H9 (cell line): ENCODE results near the gene AFF2. TPM values are rescaled to one million over a fixed set of nuclear protein-coding genes. Genes with fewer than 3 reads are reported as not detected.

Experiments used
- DNase-seq: peaks from one replicate; pipeline ENCODE4 v3.0.0-alpha.2; 2017
- H2AFZ ChIP-seq: one replicate; pipeline ENCODE4 v1.6.1; 2013; ENCODE audit warnings: mild to moderate bottlenecking, low read length, control low read depth, moderate library complexity
- H2AK5ac ChIP-seq: 2 replicates; pipeline ENCODE4 v1.6.1; 2013; ENCODE audit warnings: low read length, control low read depth, mixed read lengths; ENCODE audit not compliant: insufficient read length
- H2BK120ac ChIP-seq: one replicate; pipeline ENCODE4 v1.6.1; 2013; ENCODE audit warnings: low read depth, mild to moderate bottlenecking, low read length, control low read depth, inconsistent platforms; ENCODE audit not compliant: poor library complexity, severe bottlenecking
- H2BK12ac ChIP-seq: 2 replicates; pipeline ENCODE4 v1.6.1; 2013; ENCODE audit warnings: low read length, control low read depth, mixed read lengths, low read depth; ENCODE audit not compliant: insufficient read length
- H2BK15ac ChIP-seq: 2 replicates; pipeline ENCODE4 v1.6.1; 2013; ENCODE audit warnings: low read depth, low read length, control low read depth
- H2BK20ac ChIP-seq: one replicate; pipeline ENCODE4 v1.6.1; 2013; ENCODE audit warnings: low read depth, mild to moderate bottlenecking, low read length, control low read depth, inconsistent platforms; ENCODE audit not compliant: poor library complexity, severe bottlenecking
- H2BK5ac ChIP-seq: 2 replicates; pipeline ENCODE4 v1.6.1; 2013; ENCODE audit warnings: low read length, control low read depth, mixed read lengths; ENCODE audit not compliant: insufficient read length
- H3K14ac ChIP-seq: 2 replicates; pipeline ENCODE4 v1.6.1; 2013; ENCODE audit warnings: low read length, control low read depth; ENCODE audit not compliant: insufficient read depth
- H3K18ac ChIP-seq: 2 replicates; pipeline ENCODE4 v1.6.1; 2013; ENCODE audit warnings: low read depth, mild to moderate bottlenecking, mixed read lengths, low read length, control low read depth; ENCODE audit not compliant: insufficient read length
- H3K23ac ChIP-seq: 2 replicates; pipeline ENCODE4 v1.6.1; 2013; ENCODE audit warnings: low read length, control low read depth, mixed read lengths, low read depth; ENCODE audit not compliant: insufficient read length
- H3K23me2 ChIP-seq: 2 replicates; pipeline ENCODE4 v1.6.1; 2013; ENCODE audit warnings: low read depth, mild to moderate bottlenecking, mixed read lengths, low read length, control low read depth; ENCODE audit not compliant: insufficient read length, poor library complexity, severe bottlenecking
- H3K27ac ChIP-seq: 2 replicates; pipeline ENCODE4 v1.5.1; 2013; ENCODE audit warnings: low read length, control low read depth, mixed read lengths, low read depth; ENCODE audit not compliant: insufficient read length
- H3K27me3 ChIP-seq: 2 replicates; pipeline ENCODE4 v1.6.1; 2013; ENCODE audit warnings: low read length, control low read depth, inconsistent platforms; ENCODE audit not compliant: insufficient read depth
- H3K4ac ChIP-seq: 2 replicates; pipeline ENCODE4 v1.6.1; 2013; ENCODE audit warnings: low read depth, mild to moderate bottlenecking, control low read depth, inconsistent platforms, low read length, moderate library complexity
- H3K4me1 ChIP-seq: 2 replicates; pipeline ENCODE4 v1.6.1; 2013; ENCODE audit warnings: low read length, control low read depth, inconsistent platforms; ENCODE audit not compliant: insufficient read depth
- H3K4me2 ChIP-seq: 2 replicates; pipeline ENCODE4 v1.6.1; 2013; ENCODE audit warnings: low read length, control low read depth, mixed read lengths; ENCODE audit not compliant: insufficient read length, insufficient read depth
- H3K56ac ChIP-seq: 2 replicates; pipeline ENCODE4 v1.6.1; 2013; ENCODE audit warnings: low read depth, mild to moderate bottlenecking, mixed read lengths, low read length, control low read depth; ENCODE audit not compliant: insufficient read length
- H3K79me1 ChIP-seq: 2 replicates; pipeline ENCODE4 v1.6.1; 2013; ENCODE audit warnings: low read depth, mild to moderate bottlenecking, moderate library complexity, low read length, control low read depth, inconsistent platforms; ENCODE audit not compliant: insufficient read depth, poor library complexity, severe bottlenecking
- H3K79me2 ChIP-seq: 2 replicates; pipeline ENCODE4 v1.6.1; 2013; ENCODE audit warnings: low read length, control low read depth, inconsistent platforms; ENCODE audit not compliant: insufficient read depth
- H3K9ac ChIP-seq: 2 replicates; pipeline ENCODE4 v1.6.1; 2013; ENCODE audit warnings: low read length, control low read depth, mixed read lengths; ENCODE audit not compliant: insufficient read length; ENCODE audit errors: extremely low read depth
- H3K9me3 ChIP-seq: one replicate; pipeline ENCODE4 v1.6.1; 2013; ENCODE audit warnings: low read depth, low read length, inconsistent platforms; ENCODE audit not compliant: control insufficient read depth
- H3T11ph ChIP-seq: one replicate; pipeline ENCODE4 v1.6.1; 2013; ENCODE audit warnings: mild to moderate bottlenecking, low read length, control low read depth, inconsistent platforms
- H4K20me1 ChIP-seq: one replicate; pipeline ENCODE4 v1.6.1; 2013; ENCODE audit not compliant: control insufficient read depth, insufficient read length, insufficient read depth
- H4K5ac ChIP-seq: 2 replicates; pipeline ENCODE4 v1.6.1; 2013; ENCODE audit warnings: low read depth, mild to moderate bottlenecking, mixed read lengths, low read length, control low read depth; ENCODE audit not compliant: insufficient read length
- H4K8ac ChIP-seq: replicated peaks from 2 replicates; pipeline ENCODE4 v1.6.1; 2013; ENCODE audit warnings: low read length, control low read depth, mixed read lengths, low read depth; ENCODE audit not compliant: insufficient read length
- H4K91ac ChIP-seq: 2 replicates; pipeline ENCODE4 v1.6.1; 2013; ENCODE audit warnings: low read depth, mild to moderate bottlenecking, moderate library complexity, mixed read lengths, low read length, control low read depth; ENCODE audit not compliant: insufficient read length
- H3K27ac Mint-ChIP-seq, 3 experiments: 2 replicates in 2 of 3; 3 replicates in 1 of 3; pipeline ENCODE4 v1.8.0; 2020 to 2021; ENCODE audit warnings: mixed read lengths in 3 of 3, mild to moderate bottlenecking in 1 of 3, moderate library complexity in 1 of 3
- H3K27me3 Mint-ChIP-seq: 2 replicates; pipeline ENCODE4 v1.8.0; 2021; ENCODE audit warnings: low read depth, mild to moderate bottlenecking, moderate library complexity, mixed read lengths
- H3K36me3 Mint-ChIP-seq, 3 experiments: 2 replicates in 2 of 3; 3 replicates in 1 of 3; pipeline ENCODE4 v1.8.0; 2020 to 2021; ENCODE audit warnings: low read depth in 3 of 3, mixed read lengths in 3 of 3; ENCODE audit not compliant: insufficient read depth in 1 of 3
- H3K4me1 Mint-ChIP-seq, 2 experiments: 2 replicates each; pipeline ENCODE4 v1.8.0; 2020; ENCODE audit warnings: mixed read lengths in 2 of 2
- H3K4me3 Mint-ChIP-seq, 2 experiments: 2 replicates in 1 of 2; 3 replicates in 1 of 2; pipeline ENCODE4 v1.8.0; 2020 to 2021; ENCODE audit warnings: mild to moderate bottlenecking in 2 of 2, mixed read lengths in 2 of 2, moderate library complexity in 1 of 2
- H3K9me3 Mint-ChIP-seq, 2 experiments: 2 replicates in 1 of 2; 3 replicates in 1 of 2; pipeline ENCODE4 v1.8.0; 2020; ENCODE audit warnings: mild to moderate bottlenecking in 2 of 2, mixed read lengths in 2 of 2, moderate library complexity in 1 of 2
- CTCF ChIP-seq: fragments of 200-600 bp; sonication (generic); conservative IDR thresholded peaks from 3 replicates; pipeline ENCODE4 v1.8.0; 2021; ENCODE audit warnings: antibody characterized with exemption, mild to moderate bottlenecking
- WGBS: extraction: QIAGEN DNeasy Blood & Tissue Kit; methylation state at CpG from one replicate; pipeline ENCODE4 v1.1.7; 2013; ENCODE audit warnings: missing lambda C conversion rate, low lambda C conversion rate, mixed read lengths; ENCODE audit not compliant: insufficient read length; ENCODE audit errors: extremely low coverage; 5-methylcytosine and 5-hydroxymethylcytosine counted together
- total RNA-seq: library from RNA; stranded (reverse); gene quantifications from 2 replicates; pipeline ENCODE4 v1.2.1, GENCODE V29; 2021

The AFF2 gene
- total RNA-seq, 1 experiment from 2014 or later = 14.6 TPM

DNA sequence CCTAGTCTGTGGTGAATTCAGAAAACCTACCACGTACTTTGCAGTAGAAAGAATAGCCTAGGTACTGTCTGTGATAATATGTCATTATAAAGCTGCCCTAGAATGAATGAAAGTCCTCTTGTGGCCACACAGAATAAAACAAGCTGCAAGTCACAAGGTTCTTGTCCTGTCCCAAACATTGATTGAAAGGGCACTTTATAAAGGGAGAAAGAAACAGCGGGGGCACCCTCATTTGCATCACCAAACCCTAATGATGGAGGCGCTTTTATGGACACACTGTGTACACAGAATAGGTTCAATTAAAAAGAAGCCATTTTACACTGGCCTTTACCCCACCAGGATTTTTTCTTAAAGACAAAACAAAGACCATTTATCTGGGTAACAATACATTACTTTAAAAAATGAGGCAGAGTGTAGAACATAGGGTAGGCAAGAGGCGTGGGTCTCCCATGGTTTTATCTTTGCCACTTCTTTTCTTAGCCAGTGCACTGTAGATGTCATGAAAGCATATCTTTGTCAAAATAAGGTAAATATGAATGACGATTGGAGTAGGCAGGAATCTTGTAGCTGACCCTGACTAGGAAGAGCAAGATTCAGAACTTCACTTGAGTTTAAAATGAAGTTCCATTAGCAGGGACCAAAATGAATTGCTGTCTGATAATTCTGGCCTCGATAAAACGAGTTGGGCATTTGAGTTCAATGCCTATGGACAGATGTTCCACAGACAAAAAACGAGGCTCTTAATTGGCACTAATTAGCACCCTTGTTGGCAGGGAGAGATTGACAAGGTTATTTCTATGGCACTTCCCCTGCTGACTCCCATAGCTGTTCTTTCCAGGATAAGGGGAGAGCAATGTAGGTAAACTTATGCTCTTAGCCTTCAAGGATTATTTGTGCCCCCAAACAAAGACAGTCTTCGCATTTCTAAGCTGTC lies 365.1 kb downstream of the AFF2 start:
- peak; percentile 34; the same call in 2 of the 3 replicates for TF ChIP-seq CTCF

More for the DNA sequence above, 365.1 kb downstream of the AFF2 start:
- Histone ChIP-seq H2BK5ac (no peak overlapping the region), H3T11ph (no peak overlapping the region), H3K23me2 (no peaks in the 10 kb centered on the region), H2AFZ (no peak overlapping the region), H3K18ac (no peak overlapping the region), H2BK20ac (no peak overlapping the region), H2BK120ac (no peak overlapping the region), H3K9me3 (peaks cover 28% of the 10 kb centered on the region), H4K20me1 (no peaks in the 10 kb centered on the region), H3K79me1 (no peaks in the 10 kb centered on the region), H3K4me1 (no peaks in the 10 kb centered on the region; the same call in 1 of the 2 replicates), H3K4me2 (no peak overlapping the region), H4K5ac (no peak overlapping the region), H3K14ac (no peak overlapping the region), H3K4ac (no peak overlapping the region), H3K27ac (no peak overlapping the region), H4K8ac (no peak overlapping the region), H3K9ac (no peak overlapping the region), H4K91ac (no peak overlapping the region), H2AK5ac (no peak overlapping the region), H3K27me3 (no peaks in the 10 kb centered on the region), H3K56ac (no peak overlapping the region), H2BK15ac (no peak overlapping the region), H2BK12ac (no peak overlapping the region), H3K23ac (no peak overlapping the region), H3K79me2 (no peaks in the 10 kb centered on the region)
- no peak for DNase-seq
- no peak overlapping the region for H3K4me3 Mint-ChIP-seq
- WGBS = no CpG with 5 or more reads among the region's 9 CpGs
- H3K36me3 Mint-ChIP-seq = no peaks in the 10 kb centered on the region; a peak in 1 of 7 replicates
- peaks cover 26 to 29% of the 10 kb centered on the region in 2 experiments for H3K4me1 Mint-ChIP-seq
- H3K27ac Mint-ChIP-seq = no peak overlapping the region; a peak in 1 of 7 replicates
- H3K9me3 Mint-ChIP-seq = peaks cover 50 to 51% of the 10 kb centered on the region in 2 experiments
- peaks cover 2% of the 10 kb centered on the region for H3K27me3 Mint-ChIP-seq
